ENCODE measurements around the gene EDC4. TPM values are rescaled to one million over a fixed set of nuclear protein-coding genes. Genes with fewer than 3 reads are reported as not detected.

EDC4 gene
- total and polyA plus RNA-seq, 2 of the 13 experiments (the other 11 are each of a cell fraction or from before 2014, with no cell fraction given) = 51.4 to 59.1 TPM

GRCh38 chr16:67846320-67847063 is 26.4 kb upstream of the EDC4 start, which contains the start of gene NUTF2 (continued):
- TF ChIP-seq, protein P1, sequence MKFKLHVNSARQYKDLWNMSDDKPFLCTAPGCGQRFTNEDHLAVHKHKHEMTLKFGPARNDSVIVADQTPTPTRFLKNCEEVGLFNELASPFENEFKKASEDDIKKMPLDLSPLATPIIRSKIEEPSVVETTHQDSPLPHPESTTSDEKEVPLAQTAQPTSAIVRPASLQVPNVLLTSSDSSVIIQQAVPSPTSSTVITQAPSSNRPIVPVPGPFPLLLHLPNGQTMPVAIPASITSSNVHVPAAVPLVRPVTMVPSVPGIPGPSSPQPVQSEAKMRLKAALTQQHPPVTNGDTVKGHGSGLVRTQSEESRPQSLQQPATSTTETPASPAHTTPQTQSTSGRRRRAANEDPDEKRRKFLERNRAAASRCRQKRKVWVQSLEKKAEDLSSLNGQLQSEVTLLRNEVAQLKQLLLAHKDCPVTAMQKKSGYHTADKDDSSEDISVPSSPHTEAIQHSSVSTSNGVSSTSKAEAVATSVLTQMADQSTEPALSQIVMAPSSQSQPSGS (CRISPR knock-in tag; IDR thresholded peaks at IDR 0.05) = peak; percentile 64; the same call in 1 of the 2 replicates
- TF ChIP-seq RBAK (CRISPR knock-in tag; IDR thresholded peaks at IDR 0.05) (peak; percentile 73; the same call in 1 of the 2 replicates), HOXA9 (CRISPR knock-in tag; IDR thresholded peaks at IDR 0.05; ENCODE audit: borderline replicate concordance) (no peak), POLR2AphosphoS2 (IDR thresholded peaks at IDR 0.05; ENCODE audit: low read depth, low read length) (no peak), ZNF629 (CRISPR knock-in tag; conservative IDR thresholded peaks at IDR 0.05) (no peak), SRY (CRISPR knock-in tag; IDR thresholded peaks at IDR 0.05) (peak; percentile 42; the same call in 1 of the 2 replicates), ZNF30 (CRISPR knock-in tag; IDR thresholded peaks at IDR 0.05) (no peak), ZNF510 (CRISPR knock-in tag; IDR thresholded peaks at IDR 0.05; ENCODE audit: low read depth) (peak; percentile 44; the same call in 1 of the 2 replicates), ATF7-NPFF (CRISPR knock-in tag; IDR thresholded peaks at IDR 0.05; ENCODE audit: low read depth) (peak; percentile 87), ZBTB2 (CRISPR knock-in tag; IDR thresholded peaks at IDR 0.05; ENCODE audit: low read depth) (peak; percentile 94), GLI4 (CRISPR knock-in tag; IDR thresholded peaks at IDR 0.05; ENCODE audit: borderline replicate concordance) (no peak), NR3C1 (CRISPR knock-in tag; IDR thresholded peaks at IDR 0.05) (no peak), ZBTB37 (CRISPR knock-in tag; IDR thresholded peaks at IDR 0.05) (peak; percentile 60; the same call in 1 of the 2 replicates), JUND (CRISPR knock-in tag; IDR thresholded peaks at IDR 0.05) (peak; percentile 65; the same call in 1 of the 2 replicates), GTF2F1 (IDR thresholded peaks at IDR 0.05; ENCODE audit: low read length) (0 out of 2 replicates have a peak, but pooled peaks have one; percentile 44), NR2F1 (CRISPR knock-in tag; IDR thresholded peaks at IDR 0.05) (peak; percentile 39 to 58; a peak in 3 of 4 replicates), IRF1 (CRISPR knock-in tag; IDR thresholded peaks at IDR 0.05; ENCODE audit: low read depth) (peak; percentile 72; the same call in 1 of the 2 replicates)
- TF ChIP-seq, protein P2, sequence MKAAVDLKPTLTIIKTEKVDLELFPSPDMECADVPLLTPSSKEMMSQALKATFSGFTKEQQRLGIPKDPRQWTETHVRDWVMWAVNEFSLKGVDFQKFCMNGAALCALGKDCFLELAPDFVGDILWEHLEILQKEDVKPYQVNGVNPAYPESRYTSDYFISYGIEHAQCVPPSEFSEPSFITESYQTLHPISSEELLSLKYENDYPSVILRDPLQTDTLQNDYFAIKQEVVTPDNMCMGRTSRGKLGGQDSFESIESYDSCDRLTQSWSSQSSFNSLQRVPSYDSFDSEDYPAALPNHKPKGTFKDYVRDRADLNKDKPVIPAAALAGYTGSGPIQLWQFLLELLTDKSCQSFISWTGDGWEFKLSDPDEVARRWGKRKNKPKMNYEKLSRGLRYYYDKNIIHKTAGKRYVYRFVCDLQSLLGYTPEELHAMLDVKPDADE (CRISPR knock-in tag; IDR thresholded peaks at IDR 0.05) = 0 out of 2 replicates have a peak, but pooled peaks have one; percentile 18
- TF ChIP-seq, protein P3, sequence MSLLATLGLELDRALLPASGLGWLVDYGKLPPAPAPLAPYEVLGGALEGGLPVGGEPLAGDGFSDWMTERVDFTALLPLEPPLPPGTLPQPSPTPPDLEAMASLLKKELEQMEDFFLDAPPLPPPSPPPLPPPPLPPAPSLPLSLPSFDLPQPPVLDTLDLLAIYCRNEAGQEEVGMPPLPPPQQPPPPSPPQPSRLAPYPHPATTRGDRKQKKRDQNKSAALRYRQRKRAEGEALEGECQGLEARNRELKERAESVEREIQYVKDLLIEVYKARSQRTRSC (CRISPR knock-in tag; IDR thresholded peaks at IDR 0.05; ENCODE audit: low read depth) = 0 out of 2 replicates have a peak, but pooled peaks have one; percentile 29
